GM18870 (cell line): Measurements from ENCODE around the gene NEK7.
"Not testable (repeated sequence)": the region's sequence is repeated elsewhere in the genome, so short reads cannot be mapped to it uniquely, and the experiment has no call there.

Source experiments
- ATAC-seq: cut with Tn5 transposase; IDR thresholded peaks from one replicate; pipeline ENCODE4 v1.9.1; 2021; ENCODE audit warnings: moderate library complexity; ENCODE audit not compliant: unreplicated experiment

NEK7 gene

DNA sequence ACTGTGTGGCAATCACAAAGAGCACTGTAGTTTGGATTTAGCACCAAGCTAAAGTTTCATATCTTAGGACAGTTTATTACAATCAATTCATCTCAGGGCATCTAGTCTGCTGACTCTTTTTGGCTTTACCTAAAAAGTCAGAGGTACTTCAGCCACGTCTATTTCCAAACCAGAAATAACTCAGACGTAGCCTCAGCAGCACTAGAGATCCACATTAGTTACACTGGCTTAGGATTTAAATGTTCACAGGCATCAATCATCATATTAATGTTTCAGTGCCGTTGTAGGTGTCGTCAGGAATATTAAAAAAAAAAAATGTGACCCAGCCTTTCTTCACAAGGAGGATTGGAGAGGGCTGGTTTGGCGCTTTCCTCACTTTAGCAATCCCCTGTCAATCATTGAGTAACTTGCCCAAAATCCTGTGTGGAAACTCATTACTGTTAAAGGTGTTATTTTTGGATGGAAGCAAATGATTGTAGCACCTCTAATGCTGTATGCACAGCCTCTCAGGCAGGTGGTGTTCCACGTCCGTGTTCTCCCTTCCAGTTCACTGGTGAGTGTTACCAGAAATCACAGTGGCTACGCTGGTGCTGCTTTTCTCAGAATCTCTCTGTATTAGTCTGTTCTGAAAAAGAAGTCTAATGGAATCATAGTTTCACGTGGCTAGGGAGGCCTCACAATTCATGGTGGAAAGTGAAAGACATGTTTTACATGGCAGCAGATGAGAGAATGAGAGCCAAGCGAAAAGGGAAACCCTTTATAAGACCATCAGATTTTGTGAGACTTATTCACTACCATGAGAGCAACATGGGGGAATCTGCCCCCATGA lies 45.4 kb downstream of the NEK7 start:
- peak; percentile 92 for ATAC-seq

DNA sequence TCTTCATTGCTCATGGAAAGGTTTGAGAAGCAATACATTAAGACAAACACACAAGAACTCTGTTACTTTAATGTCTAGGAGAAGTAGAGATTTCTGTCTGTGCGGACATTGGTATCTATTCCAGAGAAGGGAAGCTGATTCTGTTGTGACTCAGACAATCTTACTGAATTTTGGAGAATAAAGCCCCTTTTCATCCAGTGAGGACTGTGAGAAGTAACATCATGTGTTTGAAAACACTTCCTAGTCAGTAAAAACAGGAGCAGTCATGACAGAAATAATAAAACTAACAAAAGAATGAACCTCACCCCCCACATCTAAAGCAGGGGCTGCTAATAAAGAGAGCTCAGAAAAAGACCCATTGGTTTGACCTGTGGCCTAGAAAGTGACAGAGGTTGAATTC lies 46.6 kb downstream of the NEK7 start:
- ATAC-seq, result no peak

DNA sequence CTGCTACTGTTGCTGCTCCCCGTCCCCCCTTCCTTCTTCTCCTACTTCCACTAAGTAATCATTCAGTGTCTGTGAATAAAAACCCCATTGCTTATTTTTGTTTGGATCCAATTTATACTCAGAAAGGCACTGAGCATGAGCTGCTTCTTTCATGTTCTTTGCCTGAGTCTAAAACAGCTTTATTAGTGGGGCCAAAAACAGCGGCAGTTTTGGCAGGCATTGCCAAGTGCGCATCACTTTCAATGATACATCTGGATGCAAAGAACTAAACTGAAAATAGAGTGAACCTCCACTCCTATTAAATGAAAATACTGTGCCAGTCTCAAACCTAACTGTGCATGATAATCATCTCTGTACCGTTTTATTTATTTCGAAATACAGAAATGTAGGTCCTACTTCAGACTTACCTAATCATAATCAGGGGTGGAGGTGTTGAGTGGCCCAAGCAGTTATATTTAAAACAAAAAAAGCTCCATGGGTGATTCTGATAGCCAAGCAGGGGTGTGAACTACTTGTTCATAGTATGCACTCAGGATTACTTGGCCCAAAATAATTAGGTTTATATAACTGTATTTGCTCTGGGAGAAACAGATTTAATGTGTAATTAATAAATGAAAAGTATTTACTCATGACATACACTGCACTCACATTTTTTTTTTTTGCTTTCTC lies 48.4 kb downstream of the NEK7 start:
- no peak for ATAC-seq

DNA sequence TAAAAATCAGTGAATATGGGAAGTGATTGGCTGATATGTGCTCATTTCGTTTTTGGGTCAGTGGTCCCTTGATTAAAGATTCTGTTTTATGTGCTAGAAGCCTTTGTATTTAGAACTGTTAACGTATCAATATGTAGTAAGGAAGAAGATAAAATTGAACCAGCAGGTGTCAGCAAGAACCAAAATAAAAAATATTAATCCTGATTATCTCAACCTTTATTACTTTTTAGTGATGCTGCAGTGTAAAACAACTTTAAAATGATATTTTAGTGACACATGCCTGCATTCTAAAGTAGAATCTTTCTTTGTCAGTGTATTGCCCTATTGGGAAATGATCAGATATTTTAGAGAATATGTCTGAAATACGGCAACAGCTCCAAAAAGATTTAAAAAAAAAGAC lies 49.5 kb downstream of the NEK7 start:
- ATAC-seq, result no peak

DNA sequence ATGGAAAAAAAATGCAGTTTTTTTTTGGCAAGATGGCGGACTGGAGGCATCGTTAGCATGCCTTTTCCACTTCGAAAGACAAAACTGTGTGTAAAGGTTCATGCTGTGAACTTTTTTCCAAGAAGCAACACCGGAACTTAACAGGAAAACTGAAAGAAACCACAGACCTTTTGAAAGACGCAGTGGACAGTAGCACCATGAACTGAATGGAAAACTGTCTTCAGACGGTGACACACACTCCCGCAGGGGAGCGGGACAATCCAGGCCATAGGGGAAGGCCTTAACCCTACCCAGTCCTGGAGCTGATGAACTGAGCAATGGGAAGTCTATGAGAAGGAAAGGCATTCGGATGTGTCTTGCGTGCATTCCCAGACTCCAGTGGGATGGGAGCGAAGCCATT lies 54.9 kb downstream of the NEK7 start:
- no peak for ATAC-seq

DNA sequence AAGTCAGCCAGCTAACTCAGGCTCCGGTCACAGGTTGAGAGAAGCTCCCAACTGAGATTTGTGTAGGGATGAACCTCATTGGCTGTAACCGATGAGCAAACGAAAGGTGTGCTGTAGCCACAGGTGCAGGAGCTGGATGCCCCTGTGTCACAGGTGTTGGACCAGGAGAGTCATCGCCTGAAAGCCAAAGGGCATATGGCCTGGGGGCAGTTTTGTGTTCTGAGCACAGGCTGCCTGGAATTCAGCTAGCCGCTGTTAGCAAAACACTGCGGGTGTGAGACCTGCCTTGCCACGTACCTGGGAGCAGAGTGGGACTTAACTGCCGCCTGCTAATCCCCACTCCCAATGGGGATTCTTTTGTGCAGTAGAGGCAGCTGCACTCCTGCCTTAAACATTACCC lies 55.3 kb downstream of the NEK7 start:
- no peak for ATAC-seq

DNA sequence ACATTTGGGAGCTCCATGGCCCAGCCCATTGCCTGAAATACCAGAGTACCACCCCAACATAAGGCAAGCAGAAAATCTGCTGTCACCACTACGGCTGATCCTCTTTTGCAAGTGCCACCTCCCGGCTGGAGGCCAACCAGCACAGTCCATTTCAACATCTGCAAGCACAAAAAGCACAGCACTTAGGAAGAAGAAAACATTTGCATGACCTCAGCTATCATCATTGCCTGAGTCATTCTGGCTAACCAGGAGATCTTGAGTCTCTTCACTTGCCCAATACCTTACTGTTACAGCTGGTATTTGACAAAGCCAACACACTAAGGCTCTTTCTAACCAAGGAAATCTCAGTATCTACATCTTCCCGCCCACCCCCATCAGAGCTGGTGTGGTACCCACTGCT lies 55.9 kb downstream of the NEK7 start:
- no peak for ATAC-seq

DNA sequence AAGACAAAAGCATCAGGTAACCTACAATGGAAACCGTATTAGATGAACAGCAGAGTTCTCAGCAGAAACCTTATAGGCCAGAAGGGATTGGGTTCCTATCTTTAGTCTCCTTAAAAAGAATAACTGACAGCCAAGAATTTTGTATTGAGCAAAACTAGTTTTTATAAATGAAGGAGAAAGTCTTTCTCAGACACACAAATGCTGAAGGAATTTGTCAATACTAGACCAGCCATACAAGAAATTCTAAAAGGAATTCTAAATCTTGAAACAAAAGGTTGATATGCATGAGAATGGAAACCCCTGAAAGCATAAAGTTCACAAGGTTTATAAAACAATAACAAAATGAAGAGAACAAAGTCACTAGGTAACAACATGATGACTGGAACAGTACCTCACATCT lies 58.1 kb downstream of the NEK7 start:
- no peak for ATAC-seq

DNA sequence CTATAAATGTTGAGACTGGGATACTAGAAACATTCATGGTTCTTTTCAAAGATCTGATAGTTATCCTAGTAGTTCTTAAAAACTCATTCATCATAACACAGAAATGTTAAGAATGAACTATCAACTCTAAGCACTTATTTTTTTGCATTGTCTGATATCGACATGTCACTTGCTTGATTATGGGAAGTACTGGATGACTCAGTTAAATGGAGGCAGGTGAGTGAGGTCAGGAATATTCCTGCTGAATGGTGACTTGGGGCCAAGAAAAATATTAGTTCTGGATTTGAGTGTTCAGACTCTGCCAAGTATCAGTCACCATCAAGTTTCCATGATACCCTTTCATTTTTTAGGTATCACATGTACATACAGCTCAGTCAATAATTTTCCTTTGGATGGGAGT lies 63.6 kb downstream of the NEK7 start:
- no peak for ATAC-seq

DNA sequence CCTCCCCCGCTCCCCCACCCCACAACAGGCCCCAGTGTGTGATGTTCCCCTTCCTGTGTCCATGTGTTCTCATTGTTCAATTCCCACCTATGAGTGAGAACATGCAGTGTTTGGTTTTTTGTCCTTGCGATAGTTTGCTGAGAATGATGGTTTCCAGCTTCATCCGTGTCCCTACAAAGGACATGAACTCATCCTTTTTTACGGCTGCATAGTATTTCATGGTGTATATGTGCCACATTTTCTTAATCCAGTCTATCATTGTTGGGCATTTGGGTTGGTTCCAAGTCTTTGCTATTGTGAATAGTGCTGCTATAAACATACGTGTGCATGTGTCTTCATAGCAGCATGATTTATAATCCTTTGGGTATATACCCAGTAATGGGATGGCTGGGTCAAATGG lies 70.2 kb downstream of the NEK7 start:
- not testable (repeated sequence) for ATAC-seq

DNA sequence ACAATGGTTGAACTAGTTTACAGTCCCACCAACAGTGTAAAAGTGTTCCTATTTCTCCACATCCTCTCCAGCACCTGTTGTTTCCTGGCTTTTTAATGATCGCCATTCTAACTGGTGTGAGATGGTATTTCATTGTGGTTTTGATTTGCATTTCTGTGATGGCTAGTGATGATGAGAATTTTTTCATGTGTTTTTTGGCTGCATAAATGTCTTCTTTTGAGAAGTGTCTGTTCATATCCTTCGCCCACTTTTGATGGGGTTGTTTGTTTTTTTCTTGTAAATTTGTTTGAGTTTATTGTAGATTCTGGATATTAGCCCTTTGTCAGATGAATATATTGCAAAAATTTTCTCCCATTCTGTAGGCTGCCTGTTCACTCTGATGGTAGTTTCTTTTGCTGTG lies 70.7 kb downstream of the NEK7 start:
- ATAC-seq, result not testable (repeated sequence)

DNA sequence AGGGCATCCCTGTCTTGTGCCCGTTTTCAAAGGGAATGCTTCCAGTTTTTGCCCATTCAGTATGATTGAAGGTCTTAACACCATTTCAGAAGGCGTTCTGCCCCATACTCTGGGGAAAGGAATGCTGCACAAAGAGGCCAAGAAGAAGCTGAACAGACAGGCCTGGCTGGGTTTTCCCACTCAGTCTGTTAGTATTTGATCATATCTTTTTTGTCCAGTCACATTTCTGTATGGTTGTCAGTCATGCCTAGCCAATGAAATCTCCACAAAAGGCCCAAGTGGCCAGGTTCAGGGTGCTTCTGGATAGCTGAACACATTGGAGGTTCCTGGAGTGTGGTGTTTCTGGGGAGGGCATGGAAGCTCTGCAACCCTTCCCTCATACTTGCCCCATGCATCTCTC lies 72.1 kb downstream of the NEK7 start:
- ATAC-seq, result no peak

DNA sequence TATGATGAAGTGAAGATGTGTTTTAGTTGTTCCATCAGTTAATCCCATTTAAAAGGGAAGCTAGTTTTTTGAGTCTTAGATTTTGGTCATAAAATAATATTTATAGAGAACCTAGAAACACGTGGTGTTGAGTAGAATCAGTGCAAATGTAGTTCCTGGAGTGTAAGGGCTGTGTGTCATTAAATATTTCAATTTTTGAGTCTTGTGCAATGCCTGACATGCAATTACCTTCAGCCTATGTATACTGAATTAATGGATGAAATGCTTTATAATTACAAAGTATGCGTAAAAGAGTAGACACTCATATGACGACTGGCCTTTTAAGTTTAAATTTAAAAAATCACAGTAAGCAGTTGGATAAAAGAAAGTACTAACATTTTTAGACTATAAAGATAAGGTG lies 75.0 kb downstream of the NEK7 start:
- no peak for ATAC-seq

DNA sequence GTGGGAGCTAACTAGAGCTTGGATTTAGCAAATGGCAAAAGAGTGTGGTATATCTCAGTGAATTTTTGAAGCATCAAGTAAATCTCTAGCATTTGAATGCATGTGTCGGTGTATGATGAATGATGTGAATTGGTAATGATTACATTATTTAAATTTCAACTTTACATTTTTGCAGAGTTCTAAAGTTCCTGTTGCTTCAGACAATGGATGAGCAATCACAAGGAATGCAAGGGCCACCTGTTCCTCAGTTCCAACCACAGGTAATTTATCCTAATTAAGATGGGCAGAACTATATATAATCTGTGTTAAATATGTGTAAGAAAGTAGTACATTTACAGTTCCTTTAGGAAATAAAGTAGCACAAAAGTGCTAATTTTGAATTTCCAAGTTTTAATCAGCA lies 75.6 kb downstream of the NEK7 start:
- no peak for ATAC-seq

DNA sequence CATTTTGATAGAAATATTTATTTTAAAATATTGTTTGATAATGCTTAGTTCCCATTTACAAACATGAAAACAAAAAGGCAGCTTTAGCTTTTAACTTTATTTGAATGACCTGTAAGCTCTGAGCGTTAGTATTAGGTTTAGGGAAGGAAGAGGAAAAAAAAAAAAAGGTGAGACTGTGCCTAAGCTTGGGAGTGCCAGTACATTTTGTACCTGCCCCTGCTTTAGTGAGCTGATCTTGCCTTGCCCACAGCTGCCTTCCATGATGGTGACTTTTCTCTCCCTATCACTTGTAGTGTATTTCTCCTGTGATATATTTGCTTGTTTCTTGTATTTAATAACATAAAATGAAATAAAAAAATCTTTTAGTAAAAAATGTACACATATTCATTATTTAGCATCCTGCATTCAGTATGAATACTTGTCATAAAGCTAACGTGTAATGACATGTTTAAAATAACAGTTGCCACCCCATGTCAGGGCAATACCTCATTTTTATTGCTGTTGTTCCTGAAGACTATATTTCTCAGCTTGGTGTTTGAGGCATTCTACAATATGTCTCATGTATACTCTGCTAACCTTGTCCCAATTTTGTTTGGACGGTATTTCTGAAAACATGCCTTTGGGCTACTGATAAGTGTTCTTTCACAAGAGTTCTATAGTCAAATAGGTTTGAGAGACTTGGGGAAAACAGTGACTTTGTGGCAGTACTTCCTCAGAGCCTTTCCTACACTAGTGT lies 76.3 kb downstream of the NEK7 start:
- no peak for ATAC-seq

DNA sequence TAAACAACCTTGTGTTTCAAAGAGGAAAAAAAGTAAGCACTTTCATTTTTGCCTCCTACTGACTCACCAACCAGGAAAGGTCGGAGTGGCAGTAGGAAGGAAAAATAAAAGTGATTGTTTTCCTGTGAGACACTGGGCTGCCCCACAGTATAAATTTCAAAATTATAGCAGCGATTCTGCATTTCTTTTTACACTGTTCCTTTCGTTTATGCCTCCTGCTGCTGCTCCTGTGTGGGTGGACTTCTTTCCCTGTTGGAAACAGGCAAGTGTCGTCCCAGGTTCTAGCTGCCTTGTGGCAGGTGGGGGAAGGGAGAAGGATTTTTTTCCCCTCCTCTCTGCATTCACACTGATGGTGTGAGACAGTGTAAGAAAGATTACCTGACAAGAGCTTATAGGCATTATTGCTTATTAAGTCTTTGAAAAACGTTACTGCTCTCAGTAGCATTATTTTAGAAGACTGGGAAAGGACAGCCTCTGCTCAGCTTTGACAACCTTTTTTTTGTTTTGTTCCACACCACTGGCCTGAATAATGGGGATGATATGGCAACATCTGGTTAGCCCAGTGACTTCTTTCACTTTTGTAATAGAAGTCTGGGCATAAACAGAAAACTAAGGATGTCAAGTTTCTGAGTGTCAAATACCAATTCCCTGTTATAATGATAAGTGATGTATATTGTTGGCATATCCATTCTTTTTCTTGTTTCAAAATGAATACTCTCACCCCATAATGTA lies 77.9 kb downstream of the NEK7 start:
- ATAC-seq, result no peak

DNA sequence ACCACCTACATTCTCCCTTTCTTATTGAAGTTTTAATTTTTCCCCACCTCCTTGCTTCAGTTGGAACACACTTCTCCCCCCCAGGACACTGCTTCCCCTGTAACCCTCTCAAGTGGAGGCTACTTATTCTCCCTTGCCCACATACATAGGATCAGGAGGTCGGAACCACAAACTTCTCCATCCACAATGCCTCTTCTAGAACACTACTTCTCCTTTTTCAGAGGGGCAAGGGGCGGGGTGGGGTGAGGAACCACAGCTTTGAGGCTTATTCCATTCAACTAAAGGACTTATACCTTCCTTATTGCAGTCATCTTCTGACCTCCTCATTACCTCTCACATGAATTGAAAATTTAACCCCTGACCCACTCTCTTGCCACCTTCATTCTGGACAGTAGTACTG lies 81.3 kb downstream of the NEK7 start:
- no peak for ATAC-seq

DNA sequence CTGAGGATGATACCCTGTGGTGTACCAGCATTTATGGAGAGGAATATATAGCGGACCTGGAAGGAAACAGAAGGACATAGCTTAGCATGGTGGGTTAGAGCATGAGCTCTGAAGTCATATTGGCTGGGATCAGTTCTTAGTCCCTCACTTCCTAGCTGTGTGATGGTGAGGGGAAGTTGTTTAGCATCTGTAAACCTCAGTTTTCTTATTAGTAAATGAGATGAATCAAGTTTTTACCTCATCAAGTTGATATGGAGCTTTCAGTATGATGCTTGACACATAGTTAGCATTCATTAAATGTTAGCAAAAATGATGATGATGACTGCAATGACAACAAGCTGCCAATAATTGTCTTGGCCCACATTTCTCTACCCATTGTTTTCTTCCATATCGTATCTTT lies 84.8 kb downstream of the NEK7 start:
- no peak for ATAC-seq

DNA sequence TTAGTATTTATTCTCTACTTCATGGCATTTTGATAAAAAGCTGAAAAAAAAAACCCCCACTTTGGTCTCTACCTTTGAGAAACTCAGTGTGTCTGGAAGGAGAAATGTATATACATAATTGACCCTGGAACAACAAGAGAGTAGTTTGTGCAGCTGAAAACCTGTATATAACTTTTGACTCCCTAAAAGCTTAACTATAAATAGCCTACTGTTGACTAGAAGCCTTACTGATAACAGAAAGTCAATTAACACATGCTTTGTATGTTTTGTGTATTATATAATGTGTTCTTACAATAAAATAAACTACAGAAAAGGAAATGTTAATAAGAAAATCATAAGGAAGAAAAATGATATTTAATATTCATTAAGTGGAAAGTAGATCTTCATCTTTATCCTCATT lies 88.0 kb downstream of the NEK7 start:
- no peak for ATAC-seq

DNA sequence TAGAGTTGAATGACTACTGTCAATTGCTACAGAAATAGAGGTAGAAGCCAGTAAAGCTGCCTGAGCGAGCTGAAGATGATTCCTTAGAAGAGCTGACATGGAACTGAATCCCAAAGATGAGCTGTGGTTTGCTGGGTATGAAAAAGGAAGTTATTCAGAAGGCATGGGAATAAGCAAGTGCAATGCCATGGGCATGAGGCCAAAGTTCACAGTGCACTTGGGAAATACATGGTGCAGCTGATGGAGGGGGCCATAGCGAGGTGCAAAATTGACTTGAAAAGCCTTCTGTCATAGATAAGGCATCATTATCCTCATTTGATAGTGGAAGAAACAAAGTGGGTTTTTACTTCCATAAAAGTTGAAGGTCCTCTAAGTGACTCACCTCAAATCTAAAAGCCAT lies 88.6 kb downstream of the NEK7 start:
- ATAC-seq, result no peak

DNA sequence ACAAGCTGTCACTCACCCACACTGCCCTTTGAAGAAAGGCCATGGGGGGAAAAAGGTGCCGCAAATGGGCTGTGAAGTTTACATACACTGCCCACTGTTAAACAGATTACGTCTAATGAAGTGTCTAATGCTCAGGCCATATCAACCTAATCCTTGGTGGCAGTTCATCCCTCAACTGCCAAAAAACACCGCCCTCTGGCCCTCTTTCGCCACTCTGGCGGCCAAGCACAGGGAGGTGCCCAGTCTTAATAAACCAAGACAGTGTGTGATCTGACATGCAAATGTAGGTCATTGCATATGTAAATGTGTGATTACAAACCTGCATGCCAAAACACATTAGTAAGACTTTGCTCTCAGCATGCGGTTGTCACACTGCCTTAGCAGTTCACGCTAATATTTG lies 89.5 kb downstream of the NEK7 start:
- no peak for ATAC-seq
